Stimulated activated CD4-positive, alpha-beta T cell treated with anti-CD3 and anti-CD28 coated beads, TNF-alpha, amount 100 ng/mL, for 1 hour (primary cell): Measurements from ENCODE around the gene MAPK12.
A peak's percentile ranks its signal among the peaks of the same experiment; 100 is the strongest.
"Not testable (repeated sequence)": the region's sequence is repeated elsewhere in the genome, so short reads cannot be mapped to it uniquely, and the experiment has no call there.

Experiments
- DNase-seq, 3 donors: peaks; one replicate each; pipeline ENCODE4 v3.0.0-alpha.2; 2020; ENCODE audit warnings: low read depth in 3 of 3, low spot score in 1 of 3

MAPK12 gene

DNA sequence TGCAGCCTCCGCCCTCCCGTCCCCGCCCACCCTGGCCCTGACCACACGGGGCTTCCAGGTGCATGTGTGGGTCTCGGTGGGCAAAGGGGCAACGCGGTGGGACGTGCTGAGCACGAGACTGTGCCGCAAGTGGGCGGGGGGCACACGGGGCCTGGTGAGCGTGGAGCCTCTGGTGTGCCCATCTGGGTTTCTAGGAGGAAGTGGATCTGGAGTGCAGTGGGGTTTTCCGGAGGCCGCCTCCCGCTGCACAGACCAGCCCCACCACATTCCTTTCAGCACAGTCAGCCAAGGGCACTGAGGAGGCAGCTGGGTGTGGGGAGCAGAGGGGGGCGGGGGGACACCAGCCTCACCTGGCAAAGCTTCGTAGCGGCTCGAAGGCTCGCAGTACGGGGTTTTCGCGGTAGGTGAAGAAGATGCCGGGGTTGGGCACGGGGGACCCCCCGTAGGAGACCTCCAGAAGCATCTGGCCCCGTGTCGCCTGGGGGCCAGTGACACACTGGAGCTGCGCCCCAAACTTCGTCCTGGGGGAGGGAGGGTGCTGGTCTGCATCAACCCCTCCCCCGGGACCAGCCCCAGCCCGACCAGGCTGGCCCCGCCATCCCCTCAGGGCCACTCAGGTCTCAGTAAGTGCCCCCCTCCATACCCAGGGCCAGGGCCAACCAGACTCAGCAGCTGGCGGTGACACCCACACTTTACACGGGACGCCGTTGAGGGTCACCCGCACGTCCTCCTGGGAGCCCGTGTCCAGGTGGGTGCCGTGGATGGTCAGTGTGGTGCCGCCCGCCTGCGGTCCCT is 21.1 kb upstream of the MAPK12 start:
- DNase-seq: no peak

DNA sequence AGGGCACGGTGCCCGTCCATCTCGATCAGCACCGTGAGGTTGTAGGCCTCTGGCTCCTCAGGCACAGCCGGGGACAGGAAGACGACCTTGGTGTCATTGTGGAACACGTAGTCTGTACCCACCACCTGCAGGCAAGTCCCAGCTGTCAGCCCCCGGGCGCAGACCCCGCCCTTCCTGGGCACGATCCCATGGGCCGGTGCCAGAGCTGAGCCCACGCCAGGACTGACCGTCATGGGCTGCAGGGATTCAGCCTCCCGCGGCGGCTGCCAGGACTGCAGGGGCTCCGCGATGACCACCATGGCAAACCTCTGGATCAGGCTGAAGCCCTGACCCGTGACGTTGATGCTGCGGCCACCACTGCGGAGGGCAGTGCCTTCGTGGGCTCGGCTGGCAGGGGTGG is 20.5 kb upstream of the MAPK12 start:
- no peak for DNase-seq

DNA sequence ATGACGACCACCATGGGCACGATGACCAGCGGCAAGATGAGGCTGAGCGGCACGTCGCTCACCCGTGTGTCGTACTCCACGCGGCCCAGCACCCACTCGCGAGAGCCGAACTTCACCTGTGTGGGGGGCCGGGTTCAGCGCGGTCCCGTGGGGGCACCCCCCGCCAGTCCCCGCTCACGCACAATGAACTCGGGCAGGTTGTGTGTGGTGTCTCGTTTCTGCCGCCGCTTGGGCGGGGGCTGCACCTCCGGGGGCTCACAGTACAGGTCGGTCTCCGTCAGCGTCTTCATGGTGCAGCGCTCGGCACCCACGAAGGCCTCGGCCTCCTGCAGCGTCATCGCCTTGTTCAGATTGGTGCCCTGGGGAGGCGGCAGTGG is 19.9 kb upstream of the MAPK12 start:
- DNase-seq: no peak

DNA sequence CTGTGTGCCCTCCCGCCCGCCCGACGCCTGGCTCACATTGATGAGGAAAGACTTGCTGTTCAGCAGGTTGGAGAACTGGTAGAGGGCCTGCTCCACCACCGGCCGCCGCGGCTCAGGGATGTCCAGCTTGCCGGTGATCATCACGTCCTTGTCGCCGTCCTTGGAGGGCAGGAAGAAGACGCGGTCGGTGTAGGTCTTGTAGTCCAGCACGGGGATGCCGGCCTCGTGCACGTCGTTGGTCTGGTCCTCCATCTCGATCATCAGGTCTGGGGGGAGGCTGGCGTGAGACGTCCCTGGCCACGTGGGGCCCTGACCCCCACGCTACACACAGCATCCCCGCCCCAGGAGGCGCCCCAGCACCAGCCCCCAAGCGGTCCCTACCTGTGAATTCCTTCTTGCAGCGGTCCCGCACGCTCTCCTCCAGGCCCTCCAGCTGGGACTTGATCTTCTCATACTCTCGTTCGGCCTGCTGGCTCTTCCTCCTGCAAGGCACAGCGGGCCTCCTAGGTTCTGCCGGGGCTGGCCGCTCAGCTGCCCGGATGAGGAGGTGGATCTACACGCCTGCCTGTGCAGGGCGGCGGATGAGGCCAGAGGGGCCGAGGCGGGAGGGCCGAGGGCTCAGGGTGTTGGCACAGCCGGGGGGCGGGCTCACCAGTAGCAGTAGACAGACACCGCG is 19.4 kb upstream of the MAPK12 start:
- no peak for DNase-seq

DNA sequence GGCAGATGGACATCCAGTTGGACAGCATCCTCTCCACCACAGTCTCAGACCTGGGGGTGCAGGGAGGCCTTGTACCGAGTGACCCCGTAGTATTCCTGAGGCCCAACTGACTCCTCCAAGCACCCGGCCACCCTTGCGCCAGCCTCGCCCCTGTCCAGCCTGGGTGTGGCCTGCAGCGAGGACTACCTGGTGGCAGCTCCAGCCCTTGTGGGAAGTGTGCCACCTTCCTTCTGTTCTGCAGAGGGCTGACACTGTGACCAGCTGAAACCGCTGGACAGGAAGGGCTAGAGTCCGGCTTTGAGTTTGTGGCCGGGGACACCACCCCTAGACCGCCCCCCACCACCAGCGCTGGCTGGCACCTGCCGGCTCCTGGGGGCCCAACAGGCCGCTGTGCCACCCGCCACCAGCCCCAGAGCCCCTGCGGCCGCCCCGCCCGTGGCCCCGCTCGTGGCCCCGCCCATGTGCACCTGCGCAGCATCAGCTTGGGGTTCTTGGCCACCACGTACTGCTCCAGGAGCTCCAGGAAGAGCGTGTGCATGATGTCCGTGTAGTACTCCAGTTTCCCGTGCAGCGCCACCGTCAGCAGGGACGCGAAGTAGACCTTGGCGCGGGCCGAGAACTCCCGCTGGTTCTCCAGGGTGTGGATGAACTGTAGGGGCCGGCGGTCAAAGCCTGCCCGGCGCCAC is 18.7 kb upstream of the MAPK12 start:
- no peak for DNase-seq

DNA sequence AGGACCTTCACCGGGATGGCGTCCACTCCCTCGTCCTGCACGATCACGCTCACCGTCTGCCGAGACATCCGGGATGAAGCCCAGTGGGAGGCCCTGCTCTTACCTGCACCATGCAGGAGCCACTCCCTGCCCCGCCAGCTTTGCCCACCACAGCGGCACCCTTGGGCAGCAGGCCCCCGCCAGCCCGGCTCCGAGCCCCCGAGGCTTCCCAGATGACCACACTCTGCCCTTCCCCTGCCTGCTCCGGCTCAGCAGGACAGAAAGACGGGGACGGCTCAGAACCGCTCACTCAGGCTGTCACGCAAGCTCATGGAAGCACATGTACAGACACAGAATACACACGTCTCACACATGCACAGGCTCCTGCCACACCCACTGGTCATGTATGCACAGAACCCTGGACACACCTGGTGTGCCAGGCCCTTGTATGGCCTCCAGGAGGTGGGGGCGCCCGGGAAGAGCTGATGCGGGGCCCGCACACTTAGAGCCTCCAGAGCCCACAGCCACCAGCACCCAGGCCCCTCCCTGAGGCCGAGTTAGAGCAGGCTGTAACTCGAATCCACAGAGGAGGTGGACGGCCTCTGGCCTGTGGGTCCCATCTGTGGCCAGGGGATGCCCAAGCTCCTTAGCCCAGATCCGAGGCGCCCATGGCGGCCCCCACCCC is 17.6 kb upstream of the MAPK12 start:
- DNase-seq: no peak

DNA sequence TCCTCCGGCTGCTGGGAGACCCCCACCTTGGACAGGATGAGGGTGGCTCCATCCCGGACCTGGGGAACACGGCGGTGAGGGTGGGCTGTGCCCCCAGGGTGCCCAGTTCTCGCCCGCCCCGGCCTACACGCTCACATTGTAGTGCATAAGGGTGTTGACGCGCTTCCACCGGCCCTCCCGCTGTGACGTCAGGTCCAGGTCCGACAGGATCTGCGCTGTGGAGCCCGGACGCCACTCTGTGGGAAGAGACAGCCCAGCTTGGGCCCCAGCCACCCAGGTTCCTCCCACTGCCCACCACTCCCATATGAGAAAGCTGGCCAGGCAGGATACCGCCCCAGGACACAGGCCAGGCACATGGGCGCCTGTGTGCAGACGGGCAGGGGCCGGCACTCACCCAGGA is 17.0 kb upstream of the MAPK12 start:
- DNase-seq: no peak

DNA sequence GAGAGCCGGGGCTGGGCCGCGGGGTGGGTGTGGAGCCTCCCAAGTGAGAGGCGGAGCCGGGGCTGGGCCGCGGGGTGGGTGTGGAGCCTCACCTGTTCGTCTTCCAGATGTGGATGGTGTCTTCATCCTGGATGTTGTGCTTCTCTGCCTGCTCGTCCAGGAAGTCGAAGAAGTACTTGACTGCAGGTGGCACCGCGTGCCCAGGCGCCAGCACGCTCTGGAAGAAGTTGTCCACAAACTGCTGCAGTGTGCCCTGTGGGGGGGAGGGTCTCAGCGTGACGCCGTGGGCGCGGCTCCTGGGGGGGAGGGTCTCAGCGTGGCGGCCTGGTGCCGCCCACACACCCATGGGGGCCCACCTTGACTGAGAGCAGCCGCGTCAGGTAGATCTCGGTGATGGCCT is 16.3 kb upstream of the MAPK12 start:
- DNase-seq: no peak

DNA sequence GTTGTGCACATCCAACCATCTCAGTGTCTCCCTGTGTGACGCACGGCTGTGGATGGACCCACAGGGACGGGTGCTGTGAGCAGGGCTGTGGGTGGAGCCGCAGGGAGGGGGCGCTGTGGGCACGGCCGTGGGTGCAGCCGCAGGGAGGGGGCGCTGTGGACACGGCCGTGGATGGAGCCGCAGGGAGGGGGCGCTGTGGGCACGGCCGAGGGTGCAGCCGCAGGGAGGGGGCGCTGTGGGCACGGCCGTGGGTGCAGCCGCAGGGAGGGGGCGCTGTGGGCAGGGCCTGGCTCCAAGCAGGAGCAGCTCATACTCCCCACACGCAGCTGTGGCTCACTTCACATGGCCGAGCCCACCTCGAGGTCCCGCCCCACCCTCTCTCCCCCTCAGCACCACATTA is 14.7 kb upstream of the MAPK12 start:
- DNase-seq: no peak

DNA sequence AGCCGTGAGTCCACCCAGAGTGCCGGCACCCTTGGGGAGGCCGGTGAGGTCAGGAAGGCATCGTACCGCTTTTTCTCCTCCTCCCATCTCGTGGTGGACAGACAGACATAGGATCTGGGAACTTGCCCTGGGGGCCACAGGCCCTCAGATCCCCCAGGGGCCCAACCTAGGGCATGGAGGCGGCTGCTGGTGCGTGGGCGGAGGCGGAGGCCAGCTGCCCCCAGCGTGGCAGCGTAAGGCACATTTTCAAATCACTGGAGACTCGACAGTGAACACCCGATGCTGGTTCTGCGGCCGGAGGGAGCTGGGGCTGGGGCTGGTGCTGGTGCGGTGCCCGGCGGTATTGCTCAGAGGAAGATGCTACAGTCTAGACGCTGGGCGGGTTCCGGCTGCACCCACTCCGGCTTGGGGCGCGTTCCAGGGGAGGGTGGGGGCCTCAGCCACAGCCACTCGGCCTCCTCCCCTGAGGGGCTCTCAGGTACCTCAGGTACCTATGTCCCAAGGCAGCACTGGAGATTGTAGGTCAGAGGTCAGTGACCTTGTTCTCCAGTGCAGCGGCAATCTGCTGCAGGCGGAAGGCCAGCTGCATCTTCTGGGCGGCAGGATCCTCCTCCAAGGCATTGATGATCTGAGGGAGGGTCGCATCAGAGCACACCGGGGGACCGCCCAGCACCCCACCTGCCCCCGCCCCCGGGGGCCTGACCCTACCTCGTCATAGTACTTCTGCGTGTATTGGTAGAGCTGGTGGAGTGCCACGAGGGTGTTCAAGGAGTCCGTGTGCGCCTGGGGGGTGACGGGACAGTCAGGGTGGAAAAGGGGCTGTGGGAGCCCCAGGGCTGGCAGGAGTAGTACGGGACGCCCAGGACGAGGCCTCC is 13.9 kb upstream of the MAPK12 start:
- no peak for DNase-seq

DNA sequence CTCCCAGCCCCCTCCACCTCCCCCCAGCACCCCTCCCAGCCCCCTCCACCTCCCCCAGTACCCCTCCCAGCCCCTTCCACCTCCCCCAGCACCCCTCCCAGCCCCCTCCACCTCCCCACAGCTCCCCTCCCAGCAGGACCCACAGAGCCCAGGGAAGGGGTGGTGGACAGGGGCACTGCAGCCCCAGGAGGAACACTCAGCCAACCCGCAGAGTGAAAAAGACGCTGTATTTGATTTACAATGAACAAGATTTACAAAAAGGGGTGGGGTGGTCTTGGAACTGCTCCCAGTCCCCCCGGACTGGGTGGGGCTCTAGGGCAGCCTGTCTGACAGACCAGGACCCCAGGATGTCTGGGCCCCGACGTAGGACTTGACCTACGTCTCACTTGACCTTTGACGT is 13.3 kb upstream of the MAPK12 start:
- no peak for DNase-seq

DNA sequence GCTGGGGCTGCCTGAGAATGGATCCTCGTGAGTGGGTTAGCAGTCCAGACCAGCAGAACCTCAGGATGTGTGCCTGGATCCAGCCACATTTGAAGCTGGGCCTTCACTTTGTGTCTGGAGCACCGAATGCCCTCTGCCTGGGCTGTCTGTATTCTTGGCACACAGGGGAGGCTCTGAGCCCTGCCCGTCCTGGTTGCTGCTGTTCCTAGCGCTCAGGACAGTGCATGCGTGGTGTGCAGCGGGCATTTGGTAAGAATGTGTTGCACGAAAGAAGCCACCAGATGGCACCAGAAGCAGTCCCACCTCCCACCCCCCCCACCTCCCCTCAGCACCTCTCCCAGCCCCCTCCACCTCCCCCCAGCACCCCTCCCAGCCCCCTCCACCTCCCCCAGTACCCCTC is 12.8 kb upstream of the MAPK12 start:
- no peak for DNase-seq

DNA sequence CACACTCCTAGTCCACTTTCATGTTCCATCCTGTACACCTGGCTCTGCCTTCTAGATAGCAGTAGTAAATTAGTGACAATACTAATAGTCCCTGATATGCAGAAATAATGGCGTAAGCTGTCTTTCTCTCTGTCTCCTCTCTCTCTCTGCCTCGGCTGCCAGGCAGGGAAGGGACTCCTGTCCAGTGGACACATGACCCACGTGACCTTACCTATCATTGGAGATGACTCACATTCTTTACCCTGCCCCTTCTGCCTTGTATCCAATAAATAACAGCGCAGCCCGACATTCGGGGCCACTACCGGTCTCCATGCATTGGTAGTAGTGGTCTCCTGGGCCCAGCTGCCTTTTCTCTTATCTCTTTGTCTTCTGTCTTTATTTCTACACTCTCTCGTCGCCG is 12.3 kb upstream of the MAPK12 start:
- DNase-seq: not testable (repeated sequence)

DNA sequence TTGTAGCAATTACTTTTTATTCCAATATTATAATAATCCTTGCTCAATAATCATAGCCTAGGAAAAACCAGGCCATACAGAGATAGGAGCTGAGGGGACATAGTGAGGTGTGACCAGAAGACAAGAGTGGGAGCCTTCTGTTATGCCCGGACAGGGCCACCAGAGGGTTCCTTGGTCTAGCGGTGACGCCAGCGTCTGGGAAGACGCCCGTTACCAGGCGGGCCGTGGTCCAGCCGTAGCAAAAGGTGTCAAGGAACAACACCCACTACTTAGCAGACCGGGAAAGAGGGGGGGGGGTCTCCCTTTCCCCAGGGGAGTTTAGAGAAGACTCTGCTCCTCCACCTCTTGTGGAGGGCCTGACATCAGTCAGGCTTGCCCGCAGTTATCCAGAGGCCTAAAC is 11.9 kb upstream of the MAPK12 start:
- not testable (repeated sequence) for DNase-seq

DNA sequence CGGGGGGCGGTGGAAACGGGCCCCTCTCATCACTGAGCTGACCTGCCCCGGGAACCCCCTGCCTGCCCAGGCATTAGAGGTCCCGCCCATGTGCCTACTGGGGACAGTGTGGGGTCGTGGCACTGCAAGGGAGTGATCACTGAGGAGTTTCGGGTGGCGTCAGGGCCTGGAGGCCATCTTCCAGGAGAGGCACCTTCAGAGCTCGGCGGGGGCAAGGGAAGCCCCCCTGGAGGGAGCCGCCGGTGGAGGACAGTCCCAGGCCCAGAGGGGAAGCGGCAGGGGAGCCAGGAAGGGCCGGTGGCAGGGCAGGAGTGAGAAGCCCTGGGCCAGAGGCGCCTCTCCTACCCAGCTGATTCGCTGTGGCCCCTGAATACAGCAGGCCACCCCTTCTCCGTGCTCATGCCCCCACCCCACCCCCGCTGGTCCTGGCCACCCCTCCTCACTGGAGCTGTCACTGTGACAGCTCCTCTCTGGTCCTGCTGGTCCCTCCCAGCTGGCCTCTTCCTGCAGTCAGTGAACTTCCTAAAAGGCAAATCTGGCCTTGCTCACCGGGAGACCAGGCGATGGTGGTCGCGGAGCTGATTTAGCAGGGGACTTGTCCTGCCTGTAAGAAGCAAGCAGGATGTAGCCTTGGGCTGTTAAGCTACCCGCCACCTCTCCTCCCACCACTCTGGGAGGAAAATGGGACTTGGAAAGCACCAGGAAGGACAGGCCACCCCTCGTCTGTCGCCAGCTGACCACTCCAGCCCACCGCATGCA is 10.7 kb upstream of the MAPK12 start:
- DNase-seq: no peak

DNA sequence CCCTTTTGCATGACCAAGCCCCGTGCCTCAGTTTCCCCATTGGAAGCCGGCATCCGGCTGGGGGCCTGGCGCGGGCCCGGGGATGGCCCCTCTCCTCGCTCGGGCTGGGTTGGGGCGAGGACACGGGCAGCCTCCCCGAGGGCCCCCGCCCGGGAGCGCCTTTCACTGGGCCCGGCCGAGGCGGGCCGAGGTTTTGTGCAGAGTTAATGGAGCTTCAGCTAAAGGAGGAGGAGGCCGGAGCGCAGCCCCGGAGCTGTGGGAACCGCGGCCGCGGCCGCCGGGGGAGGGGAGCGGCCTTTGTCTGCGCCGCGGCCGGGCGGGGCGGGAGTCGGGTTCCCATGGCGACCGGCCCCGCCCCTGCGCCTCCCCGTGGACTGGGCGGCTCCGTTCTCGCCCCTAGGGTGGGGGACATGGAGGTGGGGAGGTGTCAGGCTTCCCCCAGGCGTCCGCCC is 10.1 kb upstream of the MAPK12 start:
- peak in 1 of 3 donors; percentile 53 for DNase-seq

DNA sequence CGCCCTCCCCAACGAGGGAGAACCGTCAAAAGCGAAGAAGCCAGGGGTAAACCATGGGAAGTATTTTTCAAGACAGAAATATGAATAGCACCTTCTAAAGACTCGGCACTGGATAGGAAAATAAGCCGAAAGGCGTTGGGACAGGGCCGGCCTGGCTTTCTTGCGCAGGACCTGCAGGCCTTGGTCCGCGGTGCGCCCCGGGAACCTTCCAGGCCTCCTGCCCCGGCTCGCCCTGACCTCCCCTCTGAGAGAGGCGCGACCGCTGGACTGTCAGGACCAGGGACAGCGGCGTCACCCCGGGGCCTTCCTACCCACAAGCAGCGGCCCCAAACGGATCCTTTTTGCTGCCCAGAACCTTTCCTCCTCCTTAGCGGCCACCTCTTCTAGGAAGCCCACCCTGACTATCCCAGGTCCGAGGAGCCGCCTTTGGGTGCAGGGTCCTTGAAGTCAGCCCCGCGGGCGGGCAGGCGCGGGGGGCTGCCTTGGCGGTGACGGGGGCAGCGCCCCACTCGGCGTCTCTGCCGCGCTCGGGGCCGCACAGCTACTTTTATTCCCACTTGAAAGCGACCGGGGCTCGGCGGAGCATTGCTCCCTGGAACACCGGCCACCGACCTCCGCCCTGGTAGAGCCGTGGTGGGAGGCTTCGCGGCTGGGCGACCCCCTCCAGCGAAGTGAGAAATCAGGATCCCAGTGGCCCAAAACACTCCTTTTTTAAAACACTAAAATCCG is 9.3 kb upstream of the MAPK12 start:
- DNase-seq: peak in 1 of 3 donors; percentile 52

DNA sequence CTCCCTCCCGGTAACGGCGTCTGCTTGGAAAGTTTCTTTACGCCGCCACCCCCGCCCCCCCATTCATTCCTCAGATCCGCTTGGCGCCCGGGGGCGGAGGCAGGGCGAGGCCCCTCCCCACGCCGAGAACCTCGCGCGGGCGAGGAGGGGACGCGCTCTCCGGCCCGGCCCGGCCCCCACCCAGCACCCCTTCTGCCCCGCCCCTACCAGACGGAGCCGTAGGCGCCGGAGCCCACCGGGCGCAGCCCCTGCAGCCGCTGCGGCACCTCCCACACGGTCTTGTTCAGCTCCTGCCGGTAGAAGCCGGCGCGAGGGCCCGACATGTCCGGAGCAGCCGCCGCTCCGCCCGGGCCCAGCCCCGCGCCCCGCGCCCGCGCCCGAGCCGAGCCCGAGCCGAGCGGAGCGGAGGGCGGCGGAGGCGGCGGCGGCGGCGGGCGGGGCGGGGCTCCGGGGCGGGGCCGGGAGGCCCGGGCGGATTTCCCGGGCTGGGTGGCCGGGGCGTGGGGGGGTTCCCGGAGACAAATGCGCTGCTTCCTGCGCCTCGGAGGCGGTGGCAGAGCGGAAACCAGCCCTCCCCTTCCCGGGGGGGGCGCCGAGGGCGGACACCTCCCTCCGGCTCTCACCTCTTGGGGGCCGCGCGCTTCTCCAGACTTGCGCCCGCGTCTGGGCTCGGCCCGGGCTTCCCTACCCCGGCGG is 8.6 kb upstream of the MAPK12 start, which contains the start of gene MAPK11:
TSS of gene MAPK11 (minus strand) at position 411 of the 696 bp plus-strand sequence. CDS start at position 323, 88 bp downstream.
- peak; percentile 46 to 63 (median 50) for DNase-seq

DNA sequence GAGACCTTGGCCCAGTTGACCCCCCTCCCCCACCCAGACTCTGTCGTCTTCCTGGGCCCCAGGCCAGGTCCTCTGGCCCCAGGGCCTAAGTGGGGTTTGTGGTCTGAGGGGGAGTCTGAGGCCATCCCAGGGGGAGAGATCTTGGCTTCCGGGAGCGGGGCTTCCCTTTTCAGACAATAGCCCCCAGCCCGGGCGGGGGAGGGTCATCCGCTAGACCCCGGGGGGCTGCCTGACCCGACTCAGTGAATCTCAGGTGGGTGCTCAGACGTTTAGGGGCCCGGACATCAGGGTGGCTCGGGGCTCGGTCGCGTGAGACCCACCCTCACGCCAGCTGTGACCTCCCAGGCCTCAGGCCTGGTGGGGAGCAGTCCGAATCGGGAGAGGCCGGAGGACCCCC is 8.1 kb upstream of the MAPK12 start:
- DNase-seq: no peak
